ENCODE measurements around the gene NUTF2. TPM values are rescaled to one million over a fixed set of nuclear protein-coding genes. Genes with fewer than 3 reads are reported as not detected.

NUTF2 gene
- total and polyA plus RNA-seq, 10 of the 15 experiments (the other 5 are each of a cell fraction or from before 2014, with no cell fraction given): 116 to 342 (median 202) TPM

DNA sequence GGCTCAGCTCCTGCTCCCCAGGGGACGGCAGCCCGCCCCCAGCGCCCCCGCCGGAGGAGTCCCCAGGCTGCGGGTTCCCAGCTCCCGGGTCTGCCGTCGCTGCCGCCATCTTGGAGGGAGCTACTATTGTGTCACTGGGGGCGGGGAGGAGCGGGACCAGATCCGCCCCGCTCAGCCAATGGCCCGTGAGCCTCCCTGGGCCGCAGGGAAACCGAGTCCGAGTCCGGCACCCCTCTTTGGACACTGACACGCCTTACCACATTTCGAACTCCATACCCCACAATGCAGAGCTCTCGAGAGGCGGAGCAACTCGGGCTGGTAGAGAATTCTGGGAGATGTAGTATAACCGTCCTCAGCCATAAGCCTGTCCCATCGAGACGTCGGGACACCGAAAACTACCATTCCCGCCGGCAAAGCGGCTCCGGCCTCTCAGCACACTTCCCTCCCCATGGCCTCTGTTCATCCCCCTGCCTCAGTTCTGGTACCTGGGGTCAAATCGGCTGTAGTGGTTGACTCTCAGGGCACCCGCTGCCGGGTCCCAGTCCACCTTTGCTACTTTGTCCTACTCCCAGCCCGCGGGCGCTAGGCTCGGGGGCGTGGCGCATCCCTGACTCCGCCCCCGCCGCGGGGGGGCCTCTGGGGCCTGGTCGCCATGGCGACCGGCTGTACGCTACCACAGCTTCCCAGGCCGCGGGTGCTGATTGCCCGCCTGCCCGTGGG is 40.1 kb upstream of the NUTF2 start, which contains the start of the genes RANBP10 and TSNAXIP1 (continued):
- TF ChIP-seq EED (IDR thresholded peaks at IDR 0.05; ENCODE audit: low read depth): no peak
- TF ChIP-seq SUZ12 (IDR thresholded peaks at IDR 0.05; ENCODE audit: unreplicated experiment): no peak
- TF ChIP-seq TCF3 (IDR thresholded peaks at IDR 0.05; ENCODE audit: borderline replicate concordance, insufficient read depth, low read depth, low read length): no peak
- TF ChIP-seq NFIC (IDR thresholded peaks at IDR 0.05; ENCODE audit: low read depth, low read length): no peak
- 0 out of 2 replicates have a peak, but pooled peaks have one; percentile 10 for TF ChIP-seq ZNF384 (IDR thresholded peaks at IDR 0.05; ENCODE audit: borderline replicate concordance, low read depth, low read length)
- peak; percentile 71 for TF ChIP-seq NR2F1 (conservative IDR thresholded peaks at IDR 0.05)
- TF ChIP-seq POU2F2 (IDR thresholded peaks at IDR 0.05; ENCODE audit: borderline replicate concordance, low read depth, low read length): 0 out of 3 replicates have a peak, but pooled peaks have one; percentile 5
- no peak for TF ChIP-seq RBBP5 (conservative IDR thresholded peaks at IDR 0.05)
- TF ChIP-seq ZSCAN29 (IDR thresholded peaks at IDR 0.05): no peak
- TF ChIP-seq TAF1 (IDR thresholded peaks at IDR 0.05; ENCODE audit: borderline replicate concordance, low read depth, low read length): peak; percentile 100
- TF ChIP-seq, protein P1, sequence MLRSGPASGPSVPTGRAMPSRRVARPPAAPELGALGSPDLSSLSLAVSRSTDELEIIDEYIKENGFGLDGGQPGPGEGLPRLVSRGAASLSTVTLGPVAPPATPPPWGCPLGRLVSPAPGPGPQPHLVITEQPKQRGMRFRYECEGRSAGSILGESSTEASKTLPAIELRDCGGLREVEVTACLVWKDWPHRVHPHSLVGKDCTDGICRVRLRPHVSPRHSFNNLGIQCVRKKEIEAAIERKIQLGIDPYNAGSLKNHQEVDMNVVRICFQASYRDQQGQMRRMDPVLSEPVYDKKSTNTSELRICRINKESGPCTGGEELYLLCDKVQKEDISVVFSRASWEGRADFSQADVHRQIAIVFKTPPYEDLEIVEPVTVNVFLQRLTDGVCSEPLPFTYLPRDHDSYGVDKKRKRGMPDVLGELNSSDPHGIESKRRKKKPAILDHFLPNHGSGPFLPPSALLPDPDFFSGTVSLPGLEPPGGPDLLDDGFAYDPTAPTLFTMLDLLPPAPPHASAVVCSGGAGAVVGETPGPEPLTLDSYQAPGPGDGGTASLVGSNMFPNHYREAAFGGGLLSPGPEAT (IDR thresholded peaks at IDR 0.05; ENCODE audit: low read depth): peak; percentile 55; the same call in 1 of the 2 replicates
- TF ChIP-seq CBFB (IDR thresholded peaks at IDR 0.05; ENCODE audit: low read depth): no peak
- peak; percentile 82 for TF ChIP-seq NFYB (IDR thresholded peaks at IDR 0.05; ENCODE audit: insufficient read depth, low read depth, low read length)
- TF ChIP-seq, protein P2, sequence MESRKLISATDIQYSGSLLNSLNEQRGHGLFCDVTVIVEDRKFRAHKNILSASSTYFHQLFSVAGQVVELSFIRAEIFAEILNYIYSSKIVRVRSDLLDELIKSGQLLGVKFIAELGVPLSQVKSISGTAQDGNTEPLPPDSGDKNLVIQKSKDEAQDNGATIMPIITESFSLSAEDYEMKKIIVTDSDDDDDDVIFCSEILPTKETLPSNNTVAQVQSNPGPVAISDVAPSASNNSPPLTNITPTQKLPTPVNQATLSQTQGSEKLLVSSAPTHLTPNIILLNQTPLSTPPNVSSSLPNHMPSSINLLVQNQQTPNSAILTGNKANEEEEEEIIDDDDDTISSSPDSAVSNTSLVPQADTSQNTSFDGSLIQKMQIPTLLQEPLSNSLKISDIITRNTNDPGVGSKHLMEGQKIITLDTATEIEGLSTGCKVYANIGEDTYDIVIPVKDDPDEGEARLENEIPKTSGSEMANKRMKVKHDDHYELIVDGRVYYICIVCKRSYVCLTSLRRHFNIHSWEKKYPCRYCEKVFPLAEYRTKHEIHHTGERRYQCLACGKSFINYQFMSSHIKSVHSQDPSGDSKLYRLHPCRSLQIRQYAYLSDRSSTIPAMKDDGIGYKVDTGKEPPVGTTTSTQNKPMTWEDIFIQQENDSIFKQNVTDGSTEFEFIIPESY (IDR thresholded peaks at IDR 0.05): no peak
- TF ChIP-seq, protein P3, sequence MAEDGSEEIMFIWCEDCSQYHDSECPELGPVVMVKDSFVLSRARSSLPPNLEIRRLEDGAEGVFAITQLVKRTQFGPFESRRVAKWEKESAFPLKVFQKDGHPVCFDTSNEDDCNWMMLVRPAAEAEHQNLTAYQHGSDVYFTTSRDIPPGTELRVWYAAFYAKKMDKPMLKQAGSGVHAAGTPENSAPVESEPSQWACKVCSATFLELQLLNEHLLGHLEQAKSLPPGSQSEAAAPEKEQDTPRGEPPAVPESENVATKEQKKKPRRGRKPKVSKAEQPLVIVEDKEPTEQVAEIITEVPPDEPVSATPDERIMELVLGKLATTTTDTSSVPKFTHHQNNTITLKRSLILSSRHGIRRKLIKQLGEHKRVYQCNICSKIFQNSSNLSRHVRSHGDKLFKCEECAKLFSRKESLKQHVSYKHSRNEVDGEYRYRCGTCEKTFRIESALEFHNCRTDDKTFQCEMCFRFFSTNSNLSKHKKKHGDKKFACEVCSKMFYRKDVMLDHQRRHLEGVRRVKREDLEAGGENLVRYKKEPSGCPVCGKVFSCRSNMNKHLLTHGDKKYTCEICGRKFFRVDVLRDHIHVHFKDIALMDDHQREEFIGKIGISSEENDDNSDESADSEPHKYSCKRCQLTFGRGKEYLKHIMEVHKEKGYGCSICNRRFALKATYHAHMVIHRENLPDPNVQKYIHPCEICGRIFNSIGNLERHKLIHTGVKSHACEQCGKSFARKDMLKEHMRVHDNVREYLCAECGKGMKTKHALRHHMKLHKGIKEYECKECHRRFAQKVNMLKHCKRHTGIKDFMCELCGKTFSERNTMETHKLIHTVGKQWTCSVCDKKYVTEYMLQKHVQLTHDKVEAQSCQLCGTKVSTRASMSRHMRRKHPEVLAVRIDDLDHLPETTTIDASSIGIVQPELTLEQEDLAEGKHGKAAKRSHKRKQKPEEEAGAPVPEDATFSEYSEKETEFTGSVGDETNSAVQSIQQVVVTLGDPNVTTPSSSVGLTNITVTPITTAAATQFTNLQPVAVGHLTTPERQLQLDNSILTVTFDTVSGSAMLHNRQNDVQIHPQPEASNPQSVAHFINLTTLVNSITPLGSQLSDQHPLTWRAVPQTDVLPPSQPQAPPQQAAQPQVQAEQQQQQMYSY (CRISPR knock-in tag; IDR thresholded peaks at IDR 0.05): no peak
- 0 out of 2 replicates have a peak, but pooled peaks have one; percentile 18 for TF ChIP-seq RCOR1 (conservative IDR thresholded peaks at IDR 0.05; ENCODE audit: low read depth, low read length)
- peak; percentile 86 for TF ChIP-seq SREBF1 (IDR thresholded peaks at IDR 0.05; ENCODE audit: low read length)
- TF ChIP-seq, protein P4, sequence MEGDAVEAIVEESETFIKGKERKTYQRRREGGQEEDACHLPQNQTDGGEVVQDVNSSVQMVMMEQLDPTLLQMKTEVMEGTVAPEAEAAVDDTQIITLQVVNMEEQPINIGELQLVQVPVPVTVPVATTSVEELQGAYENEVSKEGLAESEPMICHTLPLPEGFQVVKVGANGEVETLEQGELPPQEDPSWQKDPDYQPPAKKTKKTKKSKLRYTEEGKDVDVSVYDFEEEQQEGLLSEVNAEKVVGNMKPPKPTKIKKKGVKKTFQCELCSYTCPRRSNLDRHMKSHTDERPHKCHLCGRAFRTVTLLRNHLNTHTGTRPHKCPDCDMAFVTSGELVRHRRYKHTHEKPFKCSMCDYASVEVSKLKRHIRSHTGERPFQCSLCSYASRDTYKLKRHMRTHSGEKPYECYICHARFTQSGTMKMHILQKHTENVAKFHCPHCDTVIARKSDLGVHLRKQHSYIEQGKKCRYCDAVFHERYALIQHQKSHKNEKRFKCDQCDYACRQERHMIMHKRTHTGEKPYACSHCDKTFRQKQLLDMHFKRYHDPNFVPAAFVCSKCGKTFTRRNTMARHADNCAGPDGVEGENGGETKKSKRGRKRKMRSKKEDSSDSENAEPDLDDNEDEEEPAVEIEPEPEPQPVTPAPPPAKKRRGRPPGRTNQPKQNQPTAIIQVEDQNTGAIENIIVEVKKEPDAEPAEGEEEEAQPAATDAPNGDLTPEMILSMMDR (IDR thresholded peaks at IDR 0.05 in 2 of 3, conservative IDR thresholded peaks at IDR 0.05 in 1 of 3; ENCODE audit: control insufficient read depth in 2 of 3, extremely low read depth in 1 of 3, insufficient read depth in 1 of 3, low read depth in 3 of 3, low read length in 3 of 3): no peak

Measured in GM12878 (cell line).